GM18508 (cell line): ENCODE data around the gene TNFAIP3.
"Not testable (repeated sequence)": the region's sequence is repeated elsewhere in the genome, so short reads cannot be mapped to it uniquely, and the experiment has no call there.

Experiments
- ATAC-seq: cut with Tn5 transposase; IDR thresholded peaks from one replicate; pipeline ENCODE4 v1.9.1; 2021; ENCODE audit warnings: moderate number of reproducible peaks; ENCODE audit not compliant: insufficient read depth, unreplicated experiment

TNFAIP3 gene

DNA sequence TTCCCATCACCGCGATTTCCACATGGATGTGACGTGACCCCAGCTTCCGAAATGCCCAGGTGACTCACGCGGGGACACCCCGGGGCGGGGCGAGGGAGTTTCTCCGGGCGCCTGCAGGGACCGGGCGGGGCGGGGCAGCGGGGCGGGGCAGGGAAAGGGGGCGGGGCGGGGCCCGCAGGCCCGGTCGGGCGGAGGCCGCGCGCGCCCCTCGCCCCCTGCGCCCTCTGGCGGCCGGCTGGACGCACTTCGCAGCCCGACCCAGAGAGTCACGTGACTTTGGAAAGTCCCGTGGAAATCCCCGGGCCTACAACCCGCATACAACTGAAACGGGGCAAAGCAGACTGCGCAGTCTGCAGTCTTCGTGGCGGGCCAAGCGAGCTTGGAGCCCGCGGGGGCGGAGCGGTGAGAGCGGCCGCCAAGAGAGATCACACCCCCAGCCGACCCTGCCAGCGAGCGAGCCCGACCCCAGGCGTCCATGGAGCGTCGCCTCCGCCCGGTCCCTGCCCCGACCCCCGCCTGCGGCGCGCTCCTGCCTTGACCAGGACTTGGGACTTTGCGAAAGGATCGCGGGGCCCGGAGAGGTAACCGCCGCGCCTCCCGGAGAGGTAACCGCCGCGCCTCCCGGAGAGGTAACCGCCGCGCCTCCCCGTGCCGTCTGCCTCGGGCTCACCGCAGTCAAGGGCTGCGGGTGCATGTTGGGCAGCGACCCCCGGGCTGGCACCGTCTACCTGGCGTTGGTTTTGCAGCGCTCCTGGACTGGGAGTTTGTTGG is at the start of gene TNFAIP3:
Gene TNFAIP3, plus strand, starts transcription at position 346 of the 771 bp plus-strand sequence. CDS start 3,969 bp downstream, outside the sequence.
- ATAC-seq = peak; percentile 46

GRCh38 chr6:137818440-137818839 is 48.6 kb upstream of the TNFAIP3 start:
- no peak for ATAC-seq

- no peak for ATAC-seq
Measured at GRCh38 chr6:137819740-137820139, 47.3 kb upstream of the TNFAIP3 start.

DNA sequence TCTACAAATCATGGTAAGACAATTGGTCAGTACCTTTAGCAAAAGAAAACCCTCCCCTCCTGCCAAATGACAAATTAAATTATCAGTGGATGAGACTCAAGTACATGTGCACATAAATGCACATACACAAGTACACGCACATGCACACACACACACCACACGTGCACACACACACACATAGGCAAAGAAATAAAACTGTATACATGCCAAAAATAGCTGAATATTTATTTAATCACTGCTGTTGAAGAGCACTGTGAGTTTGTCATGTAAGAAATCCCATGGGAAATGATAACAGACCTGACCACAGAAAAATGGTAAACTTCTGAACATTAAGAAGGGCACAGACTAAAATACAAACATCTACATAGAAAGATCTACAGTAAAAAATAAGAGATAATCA is 46.6 kb upstream of the TNFAIP3 start:
- no peak for ATAC-seq

GRCh38 chr6:137820952-137821351 is 46.1 kb upstream of the TNFAIP3 start:
- ATAC-seq = no peak

DNA sequence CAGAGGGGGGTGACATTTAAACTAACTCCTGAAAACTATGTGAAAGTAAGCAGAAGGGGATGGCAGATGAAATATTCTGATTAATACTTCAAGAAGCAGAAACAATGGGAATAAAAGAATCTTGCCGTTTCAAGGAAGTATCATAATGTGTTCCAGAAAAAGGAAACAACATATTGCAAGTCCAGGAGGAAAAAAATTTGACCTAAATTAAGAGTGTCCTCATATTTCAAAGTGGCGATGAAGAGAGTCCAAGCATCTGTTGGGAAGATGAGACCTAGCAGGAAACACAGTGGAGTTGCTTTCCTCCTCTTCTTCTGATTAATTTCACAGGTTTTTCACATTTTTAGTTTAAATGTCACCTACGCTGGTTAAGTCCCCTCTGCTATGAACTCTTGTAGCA is 45.6 kb upstream of the TNFAIP3 start:
- ATAC-seq = no peak

- ATAC-seq = no peak
Measured at GRCh38 chr6:137823826-137824555, 43.1 kb upstream of the TNFAIP3 start.

GRCh38 chr6:137824556-137824879 is 42.5 kb upstream of the TNFAIP3 start:
- ATAC-seq = no peak

DNA sequence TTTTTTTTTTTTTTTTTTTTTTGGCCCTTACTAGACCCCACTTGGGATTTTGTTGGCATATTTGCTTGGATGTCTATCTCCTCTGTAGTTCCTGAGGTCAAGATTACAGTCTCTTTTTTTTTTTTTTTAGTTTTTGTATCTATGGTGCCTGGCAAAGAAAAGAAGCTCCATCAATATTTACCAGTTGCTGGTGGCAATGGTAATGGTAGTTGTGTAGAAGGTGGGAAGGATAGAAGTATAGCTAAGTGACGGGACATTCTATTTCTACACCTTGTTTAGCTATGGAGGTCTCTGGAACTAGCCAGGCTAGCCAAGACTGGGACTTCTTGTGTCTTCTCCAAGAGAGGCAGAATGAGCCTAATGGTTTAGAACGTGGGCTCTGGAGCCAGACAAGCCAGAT is 42.2 kb upstream of the TNFAIP3 start:
- ATAC-seq = no peak

GRCh38 chr6:137827411-137827940 is 39.6 kb upstream of the TNFAIP3 start:
- ATAC-seq = no peak

DNA sequence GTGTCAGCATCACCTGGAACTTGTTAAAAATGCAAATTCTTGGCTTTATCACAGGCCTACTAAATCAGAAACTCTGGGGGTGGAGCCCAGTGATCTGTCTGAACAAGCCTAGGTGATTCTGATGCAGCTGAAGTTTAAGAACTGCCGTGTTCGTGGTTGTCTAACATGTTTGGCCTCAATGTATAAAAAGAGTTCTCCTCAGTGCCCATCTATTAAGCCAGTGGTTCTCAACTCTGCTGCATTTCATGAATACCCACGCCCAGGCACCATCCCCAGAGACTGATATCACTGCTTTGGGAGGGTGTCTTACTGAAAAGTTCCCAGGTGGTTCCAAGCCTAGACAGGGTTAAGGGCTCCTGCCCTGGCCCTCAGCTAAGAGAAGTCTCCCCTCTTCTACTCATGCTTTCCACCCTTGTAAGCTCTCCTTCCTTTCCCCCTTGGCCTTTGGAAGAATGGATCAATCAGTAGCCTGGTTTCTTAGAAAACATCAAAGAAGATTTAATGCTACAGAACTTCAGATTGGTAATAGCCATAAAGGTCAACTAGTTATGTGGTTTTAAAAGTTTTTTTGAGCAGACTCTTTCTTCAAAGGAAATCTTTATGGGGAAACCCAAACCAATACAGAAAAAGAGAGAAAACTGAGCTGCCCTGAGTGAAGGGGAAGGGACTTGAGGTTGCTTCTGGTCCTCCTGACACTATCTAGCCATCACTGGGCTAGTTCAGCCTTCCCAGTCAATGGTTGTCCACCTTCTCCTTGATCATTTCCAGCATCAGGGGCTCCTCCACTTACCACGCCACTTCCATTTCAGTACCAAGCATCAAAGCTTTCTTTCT is 38.9 kb upstream of the TNFAIP3 start:
- ATAC-seq = no peak

DNA sequence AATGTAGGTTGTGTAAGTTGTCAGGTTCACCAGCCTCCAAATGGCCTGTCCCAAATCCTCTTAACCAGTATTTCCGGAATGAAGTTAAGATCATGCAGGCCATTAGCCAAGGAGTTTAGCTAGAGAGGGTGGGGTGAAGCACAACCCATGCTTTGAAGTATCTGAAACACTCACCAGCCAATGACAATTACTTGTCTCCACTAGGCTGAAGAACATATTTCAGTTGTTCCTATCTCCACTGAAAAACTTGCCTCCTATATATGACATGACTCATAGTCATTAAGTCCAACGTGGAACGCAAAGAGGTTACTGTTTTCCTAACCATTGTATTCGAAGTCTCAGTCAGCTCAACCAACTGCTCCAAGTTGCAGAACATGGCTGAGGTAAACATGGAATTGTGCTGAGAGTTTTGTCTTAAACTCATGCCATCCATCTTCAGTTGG is 37.4 kb upstream of the TNFAIP3 start:
- ATAC-seq = no peak

DNA sequence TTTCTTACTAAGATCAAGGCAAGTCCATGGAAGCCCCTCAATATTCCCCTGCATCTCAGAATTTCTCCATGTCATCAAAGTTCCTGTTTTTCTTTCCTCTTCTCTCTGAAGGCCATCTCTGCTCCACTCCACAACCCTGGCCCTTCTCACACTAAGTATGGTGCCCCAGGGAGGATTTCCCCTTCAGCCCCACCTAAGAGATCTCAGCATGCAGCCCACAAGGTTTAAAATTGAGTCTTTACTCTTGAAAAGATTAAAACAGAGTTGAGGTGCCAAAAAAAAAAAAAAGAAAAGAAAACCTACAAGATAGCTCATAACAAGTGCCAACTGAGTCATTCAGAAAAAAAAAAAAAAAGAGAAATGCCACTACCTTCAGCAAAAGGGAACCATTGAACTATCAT is 36.5 kb upstream of the TNFAIP3 start:
- ATAC-seq = no peak

GRCh38 chr6:137832110-137832509 is 34.9 kb upstream of the TNFAIP3 start:
- no peak for ATAC-seq

GRCh38 chr6:137834508-137834907 is 32.6 kb upstream of the TNFAIP3 start:
- no peak for ATAC-seq

GRCh38 chr6:137836788-137837187 is 30.3 kb upstream of the TNFAIP3 start:
- no peak for ATAC-seq

- not testable (repeated sequence) for ATAC-seq
Measured at GRCh38 chr6:137838090-137838489, 29.0 kb upstream of the TNFAIP3 start.

DNA sequence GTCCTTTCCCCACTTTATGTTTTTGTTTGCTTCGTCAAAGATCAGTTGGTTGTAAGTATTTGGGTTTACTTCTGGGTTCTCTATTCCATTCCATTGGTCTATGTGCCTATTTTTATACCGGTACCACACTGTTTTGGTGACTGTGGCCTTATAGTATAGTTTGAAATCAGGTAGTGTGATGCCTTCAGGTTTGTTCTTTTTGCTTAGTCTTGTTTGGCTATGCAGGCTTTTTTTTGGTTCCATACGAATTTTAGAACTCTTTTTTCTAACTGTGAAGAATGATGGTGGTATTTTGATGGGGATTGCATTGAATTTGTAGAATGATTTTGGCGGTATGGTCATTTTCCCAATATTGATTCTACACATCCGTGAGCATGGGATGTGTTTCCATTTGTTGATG is 28.5 kb upstream of the TNFAIP3 start:
- ATAC-seq = not testable (repeated sequence)

DNA sequence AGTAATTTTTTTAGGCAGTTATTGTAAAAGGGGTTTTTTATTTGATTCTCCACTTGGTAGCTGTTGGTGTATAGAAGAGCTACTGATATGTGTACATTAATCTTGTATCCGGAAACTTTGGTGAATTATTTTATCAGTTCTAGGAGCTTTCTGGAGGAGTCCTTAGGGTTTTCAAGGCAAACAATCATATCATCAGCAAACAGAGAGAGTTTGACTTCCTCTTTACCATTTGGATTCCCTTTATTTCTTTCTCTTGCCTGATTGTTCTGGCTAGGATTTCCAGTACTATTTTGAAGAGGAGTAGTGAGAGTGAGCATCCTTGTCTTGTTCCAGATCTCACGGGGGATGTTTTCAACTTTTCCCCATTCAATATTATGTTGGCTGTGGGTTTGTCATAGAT is 28.0 kb upstream of the TNFAIP3 start:
- no peak for ATAC-seq

- ATAC-seq = no peak
Measured at GRCh38 chr6:137840252-137840651, 26.8 kb upstream of the TNFAIP3 start.

DNA sequence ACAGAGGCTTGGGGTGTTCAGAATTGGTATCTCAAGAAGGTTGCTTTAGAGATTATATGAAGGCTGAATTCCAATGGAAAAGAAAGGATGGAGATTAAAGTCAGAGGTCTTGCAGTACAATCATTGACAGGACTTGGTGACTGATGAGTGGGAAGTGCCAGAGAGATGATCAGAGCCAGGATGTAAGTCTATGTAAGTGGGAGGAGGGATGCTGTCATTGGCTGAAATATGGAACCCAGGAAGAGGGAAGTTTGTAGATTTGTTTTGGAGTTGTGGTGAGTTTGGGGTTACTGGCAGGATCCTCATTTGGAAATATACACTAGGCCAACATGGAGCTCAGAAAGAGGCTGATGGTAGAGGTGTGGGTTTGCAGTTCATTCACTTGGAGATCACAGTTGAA is 23.8 kb upstream of the TNFAIP3 start:
- no peak for ATAC-seq
